HCT116 (cell line): ENCODE data around the gene COMMD1. TPM values are rescaled to one million over a fixed set of nuclear protein-coding genes. Genes with fewer than 3 reads are reported as not detected.

Experiments used
- ATAC-seq: fragments of 200-7000 bp; cut with Tn5 transposase; 2 replicates; pipeline ENCODE4 v1.9.1; 2020; ENCODE audit warnings: mild to moderate bottlenecking, moderate library complexity
- BruUV-seq: library from RNA; stranded (reverse); fragments of 400-500 nt; replicated peaks from 2 replicates; lab custom pipeline; 2021; lab: Mats Ljungman, UMichigan
- CTCF ChIA-PET: fragments of 300-600 bp; sonication (Branson Sonifier 250); formaldehyde crosslinking; loops from one replicate; lab custom pipeline; 2021; ENCODE audit warnings: antibody characterized with exemption; lab: Charles Lee
- POLR2A ChIA-PET: fragments of 300-600, 350-600 bp; sonication (Branson Sonifier 250); formaldehyde crosslinking; loops from one replicate; lab custom pipeline; 2021; ENCODE audit warnings: antibody characterized with exemption; lab: Charles Lee
- RAD21 ChIA-PET, 2 experiments: fragments of 300-600 bp; sonication (Branson Sonifier 250); formaldehyde crosslinking; loops; one replicate each; lab custom pipeline; 2023; ENCODE audit warnings: low total read pairs in 2 of 2; ENCODE audit not compliant: uncharacterized antibody in 2 of 2, unreplicated experiment in 2 of 2, low non-redundant PET in 1 of 2; lab: Charles Lee
- DNase-seq: peaks from one replicate; pipeline ENCODE4 v3.0.0-alpha.2; 2010; ENCODE audit warnings: low read depth, low spot score
- H2AFZ ChIP-seq: fragments of 200-600 bp; shearing (Covaris generic), sonication (generic); 2 replicates; pipeline ENCODE4 v1.6.1; 2017; ENCODE audit warnings: low read depth, mixed run types, mixed read lengths, antibody characterized with exemption, low read length; ENCODE audit not compliant: poor library complexity, severe bottlenecking
- H3K27ac ChIP-seq: 2 replicates; pipeline ENCODE4 v1.5.1; 2012; ENCODE audit warnings: low read depth, low read length
- H3K27me3 ChIP-seq: fragments of 200-600 bp; sonication (generic); 2 replicates; pipeline ENCODE4 v1.6.1; 2016; ENCODE audit warnings: mixed run types, low read length, mixed read lengths; ENCODE audit not compliant: insufficient read depth
- H3K36me3 ChIP-seq, 2 experiments: fragments of 200-500 bp in 1 of 2; fragments of 200-600 bp in 1 of 2; sonication (Bioruptor generic) in 1 of 2; sonication (generic) in 1 of 2; 2 replicates each; pipeline versions ENCODE4 v1.5.1 to v1.6.1; 2014 to 2016; ENCODE audit warnings: low read length in 2 of 2, inconsistent platforms in 1 of 2, mixed read lengths in 1 of 2, mixed run types in 1 of 2; ENCODE audit not compliant: insufficient read depth in 2 of 2, control insufficient read depth in 1 of 2
- H3K4me1 ChIP-seq, 2 experiments: fragments of 200-600 bp in 1 of 2; sonication (generic) in 1 of 2; 2 replicates each; pipeline versions ENCODE4 v1.5.1 to v1.6.1; 2012 to 2017; ENCODE audit warnings: low read length in 2 of 2, inconsistent platforms in 1 of 2, mild to moderate bottlenecking in 1 of 2, mixed read lengths in 1 of 2, mixed run types in 1 of 2, moderate library complexity in 1 of 2; ENCODE audit not compliant: insufficient read depth in 2 of 2, control insufficient read depth in 1 of 2
- H3K4me2 ChIP-seq: fragments of 200-600 bp; sonication (generic); 2 replicates; pipeline ENCODE4 v1.6.1; 2017; ENCODE audit warnings: mixed run types, low read length, mixed read lengths
- H3K4me3 ChIP-seq, 2 experiments: fragments of 200-600 bp in 1 of 2; sonication (generic) in 1 of 2; replicated peaks in 1 of 2; 2 replicates each; pipeline ENCODE4 v1.5.1; 2011 to 2016; ENCODE audit warnings: low read length in 2 of 2, control low read depth in 1 of 2, low read depth in 1 of 2, mild to moderate bottlenecking in 1 of 2, mixed read lengths in 1 of 2, mixed run types in 1 of 2
- H3K79me2 ChIP-seq: fragments of 200-600 bp; sonication (generic); 2 replicates; pipeline ENCODE4 v1.6.1; 2017; ENCODE audit warnings: mild to moderate bottlenecking, mixed run types, low read length, moderate library complexity, mixed read lengths; ENCODE audit not compliant: insufficient read depth
- H3K9ac ChIP-seq: fragments of 200-600 bp; sonication (generic); 2 replicates; pipeline ENCODE4 v1.6.1; 2016; ENCODE audit warnings: low read length, mixed read lengths
- H3K9me2 ChIP-seq: fragments of 200-600 bp; sonication (generic), shearing (Covaris generic); 2 replicates; pipeline ENCODE4 v1.6.1; 2017; ENCODE audit warnings: mixed run types, mild to moderate bottlenecking, moderate library complexity; ENCODE audit not compliant: insufficient read depth
- H3K9me3 ChIP-seq, 2 experiments: fragments of 200-500 bp in 1 of 2; fragments of 200-600 bp in 1 of 2; sonication (Bioruptor generic) in 1 of 2; sonication (generic) in 1 of 2; 2 replicates each; pipeline ENCODE4 v1.6.1; 2014 to 2017; ENCODE audit warnings: low read length in 2 of 2, mixed read lengths in 2 of 2, inconsistent platforms in 1 of 2, low read depth in 1 of 2, mild to moderate bottlenecking in 1 of 2, mixed run types in 1 of 2, moderate library complexity in 1 of 2; ENCODE audit not compliant: control insufficient read depth in 1 of 2, insufficient read depth in 1 of 2
- H4K20me1 ChIP-seq: fragments of 200-600 bp; sonication (generic), shearing (Covaris generic); 2 replicates; pipeline ENCODE4 v1.6.1; 2017; ENCODE audit warnings: mixed run types, mild to moderate bottlenecking, moderate library complexity; ENCODE audit not compliant: insufficient read depth
- ATF3 ChIP-seq: IDR thresholded peaks from 2 replicates; pipeline ENCODE4 v1.6.1; 2012
- CBX3 ChIP-seq: IDR thresholded peaks from 2 replicates; pipeline ENCODE4 v1.6.1; 2012; ENCODE audit warnings: low read depth
- CEBPB ChIP-seq: IDR thresholded peaks from 2 replicates; pipeline ENCODE4 v1.6.1; 2012; ENCODE audit warnings: low read depth
- EGR1 ChIP-seq: IDR thresholded peaks from 2 replicates; pipeline ENCODE4 v1.6.1; 2012; ENCODE audit warnings: low read depth
- ELF1 ChIP-seq: IDR thresholded peaks from 2 replicates; pipeline ENCODE4 v1.6.1; 2012; ENCODE audit warnings: low read depth, borderline replicate concordance
- FOSL1 ChIP-seq: IDR thresholded peaks from 2 replicates; pipeline ENCODE4 v1.6.1; 2012; ENCODE audit warnings: low read depth
- POLR2AphosphoS5 ChIP-seq: IDR thresholded peaks from 2 replicates; pipeline ENCODE4 v1.6.1; 2011; ENCODE audit warnings: mild to moderate bottlenecking, low read depth, low read length, moderate library complexity
- RAD21 ChIP-seq: IDR thresholded peaks from 2 replicates; pipeline ENCODE4 v1.6.1; 2012; ENCODE audit warnings: low read depth, mild to moderate bottlenecking
- REST ChIP-seq: IDR thresholded peaks from 2 replicates; pipeline ENCODE4 v1.6.1; 2012; ENCODE audit warnings: low read depth
- SIN3A ChIP-seq: IDR thresholded peaks from 2 replicates; pipeline ENCODE4 v1.6.1; 2012; ENCODE audit warnings: low read depth
- SP1 ChIP-seq: IDR thresholded peaks from 2 replicates; pipeline ENCODE4 v1.6.1; 2012; ENCODE audit warnings: low read depth
- SRF ChIP-seq: IDR thresholded peaks from 2 replicates; pipeline ENCODE4 v1.6.1; 2012; ENCODE audit warnings: low read depth
- TCF7L2 ChIP-seq: IDR thresholded peaks from 2 replicates; pipeline ENCODE4 v1.7.0; 2011; ENCODE audit warnings: borderline replicate concordance, inconsistent platforms; ENCODE audit not compliant: insufficient read depth, insufficient read length; ENCODE audit errors: extremely low read depth
- YY1 ChIP-seq: IDR thresholded peaks from 2 replicates; pipeline ENCODE4 v1.6.1; 2011; ENCODE audit warnings: low read length, low read depth, moderate library complexity, mild to moderate bottlenecking; ENCODE audit not compliant: insufficient replicate concordance; ENCODE audit errors: extremely low read depth
- ZBTB33 ChIP-seq: IDR thresholded peaks from 2 replicates; pipeline ENCODE4 v1.6.1; 2011; ENCODE audit warnings: mild to moderate bottlenecking, low read length, moderate library complexity; ENCODE audit not compliant: insufficient replicate concordance; ENCODE audit errors: extremely low read depth
- ZNF274 ChIP-seq: fragments of 200-500 bp; sonication (Bioruptor generic); IDR thresholded peaks from 2 replicates; pipeline ENCODE4 v1.6.1; 2014; ENCODE audit warnings: mild to moderate bottlenecking, low read depth, low read length, inconsistent platforms
- intact Hi-C: fragments of 100-400 bp; cut with micrococcal nuclease; formaldehyde crosslinking; loops from 2 replicates; pipeline ENCODE4 v1.10.0; 2022
- total RNA-seq: library from RNA; stranded (reverse); gene quantifications from one replicate; pipeline ENCODE4 v1.2.1, GENCODE V29; 2021; ENCODE audit not compliant: unreplicated experiment

Gene COMMD1
- total RNA-seq, 1 experiment from 2014 or later, result 16.1 TPM

DNA sequence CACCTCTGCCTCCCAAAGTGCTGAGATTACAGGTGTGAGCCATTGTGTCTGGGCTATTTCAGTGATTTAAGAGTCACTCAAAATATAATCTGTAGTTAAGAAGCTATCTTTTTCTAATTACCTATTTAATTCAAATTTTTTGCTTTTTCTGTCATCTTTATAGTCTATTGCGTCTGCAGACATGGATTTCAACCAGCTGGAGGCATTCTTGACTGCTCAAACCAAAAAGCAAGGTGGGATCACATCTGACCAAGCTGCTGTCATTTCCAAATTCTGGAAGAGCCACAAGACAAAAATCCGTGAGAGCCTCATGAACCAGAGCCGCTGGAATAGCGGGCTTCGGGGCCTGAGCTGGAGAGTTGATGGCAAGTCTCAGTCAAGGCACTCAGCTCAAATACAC lies 95.1 kb downstream of the COMMD1 start:
- H3K27ac ChIP-seq, result no peak overlapping the region
- H3K9ac ChIP-seq, result no peak overlapping the region
- H3K4me2 ChIP-seq, result no peak overlapping the region
- H3K9me2 ChIP-seq, result no peaks in the 10 kb centered on the region
- TF ChIP-seq RAD21, result peak; percentile 41; the same call in 1 of the 2 replicates
- TF ChIP-seq ELF1, result no peak
- H3K79me2 ChIP-seq, result no peaks in the 10 kb centered on the region
- BruUV-seq, result no TSS peak
- no peak overlapping the region for H3K4me3 ChIP-seq
- DNase-seq (no peak), ATAC-seq (no peak)
- H3K9me3 ChIP-seq, result no peaks in the 10 kb centered on the region
- H3K36me3 ChIP-seq, result no peaks in the 10 kb centered on the region
- RAD21 ChIA-PET, result no interaction called here
- POLR2A ChIA-PET, result no interaction called here
- CTCF ChIA-PET, result interaction anchor here (1.3 kb wide), 1 partner anchor 299 kb away, joined by 3 read pairs; no protein-coding TSS in a partner anchor
- no peaks in the 10 kb centered on the region for H3K27me3 ChIP-seq
- H3K4me1 ChIP-seq, result no peaks in the 10 kb centered on the region
- H2AFZ ChIP-seq, result no peak overlapping the region
- H4K20me1 ChIP-seq, result no peaks in the 10 kb centered on the region
- intact Hi-C loops, result no loop called here

GRCh38 chr2:62001431-62001830 lies 96.0 kb downstream of the COMMD1 start:
- no peak for TF ChIP-seq SP1
- TF ChIP-seq SRF, result no peak
- no peak for TF ChIP-seq ZNF274
- no peak for TF ChIP-seq REST
- TF ChIP-seq TCF7L2, result no peak
- TF ChIP-seq CBX3, result no peak
- no peak for TF ChIP-seq ELF1
- TF ChIP-seq FOSL1, result no peak
- no peak for TF ChIP-seq YY1
- no peak for TF ChIP-seq CEBPB
- TF ChIP-seq ZBTB33, result no peak
- TF ChIP-seq ATF3, result no peak
- TF ChIP-seq SIN3A, result no peak
- no peak for TF ChIP-seq EGR1
- TF ChIP-seq POLR2AphosphoS5, result no peak
- POLR2A ChIA-PET, result no interaction called here
- BruUV-seq, result no TSS peak

More at GRCh38 chr2:62001431-62001830, 96.0 kb downstream of the COMMD1 start:
- Histone ChIP-seq H3K36me3 (no peaks in the 10 kb centered on the region), H3K4me1 (no peaks in the 10 kb centered on the region), H3K27me3 (no peaks in the 10 kb centered on the region), H3K9me3 (no peaks in the 10 kb centered on the region; a peak in 1 of 4 replicates), H3K9ac (no peak overlapping the region), H3K27ac (no peak overlapping the region), H3K4me3 (no peak overlapping the region), H3K4me2 (no peak overlapping the region), H4K20me1 (no peaks in the 10 kb centered on the region), H3K79me2 (no peaks in the 10 kb centered on the region), H2AFZ (no peak overlapping the region), H3K9me2 (no peaks in the 10 kb centered on the region)
- RAD21 ChIA-PET, result no interaction called here
- DNase-seq (no peak), ATAC-seq (no peak)
- CTCF ChIA-PET, result interaction anchor here (1.3 kb wide), 1 partner anchor 298 kb away, joined by 3 read pairs; no protein-coding TSS in a partner anchor
- intact Hi-C loops, result no loop called here
